H9 (cell line): Measurements from ENCODE around the gene EXOC6. TPM values are rescaled to one million over a fixed set of nuclear protein-coding genes. Genes with fewer than 3 reads are reported as not detected.

Experiments used
- DNase-seq: peaks from one replicate; pipeline ENCODE4 v3.0.0-alpha.2; 2017
- H2AFZ ChIP-seq: one replicate; pipeline ENCODE4 v1.6.1; 2013; ENCODE audit warnings: mild to moderate bottlenecking, low read length, control low read depth, moderate library complexity
- H2AK5ac ChIP-seq: 2 replicates; pipeline ENCODE4 v1.6.1; 2013; ENCODE audit warnings: low read length, control low read depth, mixed read lengths; ENCODE audit not compliant: insufficient read length
- H2BK120ac ChIP-seq: one replicate; pipeline ENCODE4 v1.6.1; 2013; ENCODE audit warnings: low read depth, mild to moderate bottlenecking, low read length, control low read depth, inconsistent platforms; ENCODE audit not compliant: poor library complexity, severe bottlenecking
- H2BK12ac ChIP-seq: 2 replicates; pipeline ENCODE4 v1.6.1; 2013; ENCODE audit warnings: low read length, control low read depth, mixed read lengths, low read depth; ENCODE audit not compliant: insufficient read length
- H2BK15ac ChIP-seq: 2 replicates; pipeline ENCODE4 v1.6.1; 2013; ENCODE audit warnings: low read depth, low read length, control low read depth
- H2BK20ac ChIP-seq: one replicate; pipeline ENCODE4 v1.6.1; 2013; ENCODE audit warnings: low read depth, mild to moderate bottlenecking, low read length, control low read depth, inconsistent platforms; ENCODE audit not compliant: poor library complexity, severe bottlenecking
- H2BK5ac ChIP-seq: 2 replicates; pipeline ENCODE4 v1.6.1; 2013; ENCODE audit warnings: low read length, control low read depth, mixed read lengths; ENCODE audit not compliant: insufficient read length
- H3K14ac ChIP-seq: 2 replicates; pipeline ENCODE4 v1.6.1; 2013; ENCODE audit warnings: low read length, control low read depth; ENCODE audit not compliant: insufficient read depth
- H3K18ac ChIP-seq: 2 replicates; pipeline ENCODE4 v1.6.1; 2013; ENCODE audit warnings: low read depth, mild to moderate bottlenecking, mixed read lengths, low read length, control low read depth; ENCODE audit not compliant: insufficient read length
- H3K23ac ChIP-seq: 2 replicates; pipeline ENCODE4 v1.6.1; 2013; ENCODE audit warnings: low read length, control low read depth, mixed read lengths, low read depth; ENCODE audit not compliant: insufficient read length
- H3K23me2 ChIP-seq: 2 replicates; pipeline ENCODE4 v1.6.1; 2013; ENCODE audit warnings: low read depth, mild to moderate bottlenecking, mixed read lengths, low read length, control low read depth; ENCODE audit not compliant: insufficient read length, poor library complexity, severe bottlenecking
- H3K27ac ChIP-seq: 2 replicates; pipeline ENCODE4 v1.5.1; 2013; ENCODE audit warnings: low read length, control low read depth, mixed read lengths, low read depth; ENCODE audit not compliant: insufficient read length
- H3K27me3 ChIP-seq: 2 replicates; pipeline ENCODE4 v1.6.1; 2013; ENCODE audit warnings: low read length, control low read depth, inconsistent platforms; ENCODE audit not compliant: insufficient read depth
- H3K4ac ChIP-seq: 2 replicates; pipeline ENCODE4 v1.6.1; 2013; ENCODE audit warnings: low read depth, mild to moderate bottlenecking, control low read depth, inconsistent platforms, low read length, moderate library complexity
- H3K4me1 ChIP-seq: 2 replicates; pipeline ENCODE4 v1.6.1; 2013; ENCODE audit warnings: low read length, control low read depth, inconsistent platforms; ENCODE audit not compliant: insufficient read depth
- H3K4me2 ChIP-seq: 2 replicates; pipeline ENCODE4 v1.6.1; 2013; ENCODE audit warnings: low read length, control low read depth, mixed read lengths; ENCODE audit not compliant: insufficient read length, insufficient read depth
- H3K56ac ChIP-seq: 2 replicates; pipeline ENCODE4 v1.6.1; 2013; ENCODE audit warnings: low read depth, mild to moderate bottlenecking, mixed read lengths, low read length, control low read depth; ENCODE audit not compliant: insufficient read length
- H3K79me1 ChIP-seq: 2 replicates; pipeline ENCODE4 v1.6.1; 2013; ENCODE audit warnings: low read depth, mild to moderate bottlenecking, moderate library complexity, low read length, control low read depth, inconsistent platforms; ENCODE audit not compliant: insufficient read depth, poor library complexity, severe bottlenecking
- H3K79me2 ChIP-seq: 2 replicates; pipeline ENCODE4 v1.6.1; 2013; ENCODE audit warnings: low read length, control low read depth, inconsistent platforms; ENCODE audit not compliant: insufficient read depth
- H3K9ac ChIP-seq: 2 replicates; pipeline ENCODE4 v1.6.1; 2013; ENCODE audit warnings: low read length, control low read depth, mixed read lengths; ENCODE audit not compliant: insufficient read length; ENCODE audit errors: extremely low read depth
- H3K9me3 ChIP-seq: one replicate; pipeline ENCODE4 v1.6.1; 2013; ENCODE audit warnings: low read depth, low read length, inconsistent platforms; ENCODE audit not compliant: control insufficient read depth
- H3T11ph ChIP-seq: one replicate; pipeline ENCODE4 v1.6.1; 2013; ENCODE audit warnings: mild to moderate bottlenecking, low read length, control low read depth, inconsistent platforms
- H4K20me1 ChIP-seq: one replicate; pipeline ENCODE4 v1.6.1; 2013; ENCODE audit not compliant: control insufficient read depth, insufficient read length, insufficient read depth
- H4K5ac ChIP-seq: 2 replicates; pipeline ENCODE4 v1.6.1; 2013; ENCODE audit warnings: low read depth, mild to moderate bottlenecking, mixed read lengths, low read length, control low read depth; ENCODE audit not compliant: insufficient read length
- H4K8ac ChIP-seq: replicated peaks from 2 replicates; pipeline ENCODE4 v1.6.1; 2013; ENCODE audit warnings: low read length, control low read depth, mixed read lengths, low read depth; ENCODE audit not compliant: insufficient read length
- H4K91ac ChIP-seq: 2 replicates; pipeline ENCODE4 v1.6.1; 2013; ENCODE audit warnings: low read depth, mild to moderate bottlenecking, moderate library complexity, mixed read lengths, low read length, control low read depth; ENCODE audit not compliant: insufficient read length
- H3K27ac Mint-ChIP-seq, 3 experiments: 2 replicates in 2 of 3; 3 replicates in 1 of 3; pipeline ENCODE4 v1.8.0; 2020 to 2021; ENCODE audit warnings: mixed read lengths in 3 of 3, mild to moderate bottlenecking in 1 of 3, moderate library complexity in 1 of 3
- H3K27me3 Mint-ChIP-seq: 2 replicates; pipeline ENCODE4 v1.8.0; 2021; ENCODE audit warnings: low read depth, mild to moderate bottlenecking, moderate library complexity, mixed read lengths
- H3K36me3 Mint-ChIP-seq, 3 experiments: 2 replicates in 2 of 3; 3 replicates in 1 of 3; pipeline ENCODE4 v1.8.0; 2020 to 2021; ENCODE audit warnings: low read depth in 3 of 3, mixed read lengths in 3 of 3; ENCODE audit not compliant: insufficient read depth in 1 of 3
- H3K4me1 Mint-ChIP-seq, 2 experiments: 2 replicates each; pipeline ENCODE4 v1.8.0; 2020; ENCODE audit warnings: mixed read lengths in 2 of 2
- H3K4me3 Mint-ChIP-seq, 2 experiments: 2 replicates in 1 of 2; 3 replicates in 1 of 2; pipeline ENCODE4 v1.8.0; 2020 to 2021; ENCODE audit warnings: mild to moderate bottlenecking in 2 of 2, mixed read lengths in 2 of 2, moderate library complexity in 1 of 2
- H3K9me3 Mint-ChIP-seq, 2 experiments: 2 replicates in 1 of 2; 3 replicates in 1 of 2; pipeline ENCODE4 v1.8.0; 2020; ENCODE audit warnings: mild to moderate bottlenecking in 2 of 2, mixed read lengths in 2 of 2, moderate library complexity in 1 of 2
- CTCF ChIP-seq: fragments of 200-600 bp; sonication (generic); conservative IDR thresholded peaks from 3 replicates; pipeline ENCODE4 v1.8.0; 2021; ENCODE audit warnings: antibody characterized with exemption, mild to moderate bottlenecking
- WGBS: extraction: QIAGEN DNeasy Blood & Tissue Kit; methylation state at CpG from one replicate; pipeline ENCODE4 v1.1.7; 2013; ENCODE audit warnings: missing lambda C conversion rate, low lambda C conversion rate, mixed read lengths; ENCODE audit not compliant: insufficient read length; ENCODE audit errors: extremely low coverage; 5-methylcytosine and 5-hydroxymethylcytosine counted together
- total RNA-seq: library from RNA; stranded (reverse); gene quantifications from 2 replicates; pipeline ENCODE4 v1.2.1, GENCODE V29; 2021

Gene EXOC6
- total RNA-seq, 1 experiment from 2014 or later, result 9.0 TPM

- Histone ChIP-seq H3T11ph (no peak overlapping the region), H3K4me1 (no peaks in the 10 kb centered on the region)
Observed at GRCh38 chr10:92799568-92799967, 48.8 kb upstream of the EXOC6 start.

More at GRCh38 chr10:92799568-92799967, 48.8 kb upstream of the EXOC6 start:
- H3K9me3 ChIP-seq, result no peaks in the 10 kb centered on the region
- H3K79me2 ChIP-seq, result no peaks in the 10 kb centered on the region
- H3K14ac ChIP-seq, result no peak overlapping the region
- H3K23ac ChIP-seq, result no peak overlapping the region
- H4K91ac ChIP-seq, result no peak overlapping the region
- H2BK15ac ChIP-seq, result no peak overlapping the region
- TF ChIP-seq CTCF, result no peak
- Mint-ChIP-seq H3K36me3 (peaks cover 0 to 5% (median 0%) of the 10 kb centered on the region in 3 experiments; a peak in 2 of 7 replicates), H3K4me1 (peaks cover 0 to 9% of the 10 kb centered on the region in 2 experiments; a peak in 2 of 4 replicates), H3K4me3 (no peak overlapping the region), H3K27ac (no peak overlapping the region), H3K9me3 (peaks cover 7 to 10% of the 10 kb centered on the region in 2 experiments), H3K27me3 (no peaks in the 10 kb centered on the region; the same call in 1 of the 2 replicates)
- H3K4ac ChIP-seq, result no peak overlapping the region
- H2BK120ac ChIP-seq, result no peak overlapping the region
- H3K23me2 ChIP-seq, result no peaks in the 10 kb centered on the region
- H2BK5ac ChIP-seq, result no peak overlapping the region
- H4K20me1 ChIP-seq, result peaks cover 3% of the 10 kb centered on the region
- no peak overlapping the region for H2BK20ac ChIP-seq
- H3K4me2 ChIP-seq, result no peak overlapping the region
- DNase-seq, result no peak
- H2BK12ac ChIP-seq, result no peak overlapping the region
- no CpG with 5 or more reads among the region's 2 CpGs for WGBS
- H4K5ac ChIP-seq, result no peak overlapping the region
- no peaks in the 10 kb centered on the region for H3K27me3 ChIP-seq
- no peak overlapping the region for H3K27ac ChIP-seq
- no peak overlapping the region for H3K56ac ChIP-seq
- no peak overlapping the region for H3K18ac ChIP-seq
- no peak overlapping the region for H4K8ac ChIP-seq
- H3K79me1 ChIP-seq, result no peaks in the 10 kb centered on the region
- no peak overlapping the region for H3K9ac ChIP-seq
- no peak overlapping the region for H2AFZ ChIP-seq
- no peak overlapping the region for H2AK5ac ChIP-seq
